ENCODE results near the gene F7. TPM values are rescaled to one million over a fixed set of nuclear protein-coding genes. Genes with fewer than 3 reads are reported as not detected.
"Not testable (repeated sequence)": the region's sequence is repeated elsewhere in the genome, so short reads cannot be mapped to it uniquely, and the experiment has no call there.

F7 gene
- total RNA-seq = 0.35 TPM
- long read RNA-seq, partial matches to known transcripts = 0 of 1 reads
- long read RNA-seq, other reads (novel, unspliced or antisense) = 1 of 1 reads

DNA sequence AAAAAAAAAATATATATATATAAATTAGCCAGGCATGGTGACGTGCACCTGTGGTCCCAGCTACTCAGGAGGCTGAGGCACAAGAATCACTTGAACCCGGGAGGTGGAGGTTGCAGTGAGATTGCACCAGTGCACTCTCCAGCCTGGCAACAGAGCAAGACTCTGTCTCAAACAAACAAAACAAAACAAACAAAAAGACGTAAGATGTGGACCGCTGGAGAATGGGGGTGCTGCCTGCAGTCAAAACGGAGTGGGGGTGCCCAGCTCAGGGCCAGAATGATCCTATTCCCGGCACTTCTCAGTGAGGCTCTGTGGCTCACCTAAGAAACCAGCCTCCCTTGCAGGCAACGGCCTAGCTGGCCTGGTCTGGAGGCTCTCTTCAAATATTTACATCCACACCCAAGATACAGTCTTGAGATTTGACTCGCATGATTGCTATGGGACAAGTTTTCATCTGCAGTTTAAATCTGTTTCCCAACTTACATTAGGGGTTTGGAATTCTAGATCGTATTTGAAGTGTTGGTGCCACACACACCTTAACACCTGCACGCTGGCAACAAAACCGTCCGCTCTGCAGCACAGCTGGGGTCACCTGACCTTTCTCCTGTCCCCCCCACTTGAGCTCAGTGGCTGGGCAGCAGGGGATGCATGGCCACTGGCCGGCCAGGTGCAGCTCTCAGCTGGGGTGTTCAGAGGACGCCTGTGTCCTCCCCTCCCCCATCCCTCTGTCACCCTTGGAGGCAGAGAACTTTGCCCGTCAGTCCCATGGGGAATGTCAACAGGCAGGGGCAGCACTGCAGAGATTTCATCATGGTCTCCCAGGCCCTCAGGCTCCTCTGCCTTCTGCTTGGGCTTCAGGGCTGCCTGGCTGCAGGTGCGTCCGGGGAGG is at the start of gene F7:
Gene F7, plus strand, starts transcription at position 760 of the 889 bp plus-strand sequence. Its CDS starts 51 bp downstream, at position 811.
- DNase-seq (ENCODE audit: low spot score) = no peak

DNA sequence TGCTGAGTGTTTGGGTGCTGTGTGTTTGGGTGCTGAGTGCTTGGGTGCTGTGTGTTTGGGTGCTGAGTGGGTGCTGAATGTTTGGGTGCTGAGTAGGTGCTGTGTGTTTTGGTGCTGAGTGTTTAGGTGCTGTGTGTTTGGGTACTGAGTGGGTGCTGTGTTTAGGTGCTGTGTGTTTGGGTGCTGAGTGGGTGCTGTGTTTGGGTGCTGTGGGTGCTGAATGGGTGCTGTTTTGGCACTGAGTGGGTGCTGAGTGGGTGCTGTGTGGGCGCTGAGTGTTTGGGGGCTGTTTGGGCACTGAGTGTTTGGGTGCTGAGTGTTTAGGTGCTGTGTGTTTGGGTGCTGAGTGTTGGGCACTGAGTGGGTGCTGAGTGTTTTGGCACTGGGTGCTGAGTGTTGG is 48.5 kb upstream of the F7 start:
- DNase-seq (ENCODE audit: low spot score) = no peak

DNA sequence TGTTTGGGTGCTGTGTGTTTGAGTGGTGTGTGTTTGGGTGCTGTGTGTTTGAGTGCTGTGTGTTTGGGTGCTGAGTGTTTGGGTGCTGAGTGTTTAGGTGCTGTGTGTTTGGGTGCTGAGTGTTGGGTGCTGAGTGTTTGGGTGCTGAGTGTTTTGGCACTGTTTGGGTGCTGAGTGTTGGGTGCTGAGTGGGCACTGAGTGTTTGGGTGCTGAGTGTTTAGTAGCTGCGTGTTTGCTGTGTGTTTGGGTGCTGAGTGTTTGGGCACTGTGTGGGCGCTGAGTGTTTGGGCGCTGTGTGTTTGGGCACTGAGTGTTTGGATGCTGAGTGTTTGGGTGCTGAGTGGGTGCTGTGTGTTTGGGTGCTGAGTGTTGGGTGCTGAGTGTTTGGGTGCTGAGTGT is 48.0 kb upstream of the F7 start:
- DNase-seq (ENCODE audit: low spot score) = not testable (repeated sequence)

DNA sequence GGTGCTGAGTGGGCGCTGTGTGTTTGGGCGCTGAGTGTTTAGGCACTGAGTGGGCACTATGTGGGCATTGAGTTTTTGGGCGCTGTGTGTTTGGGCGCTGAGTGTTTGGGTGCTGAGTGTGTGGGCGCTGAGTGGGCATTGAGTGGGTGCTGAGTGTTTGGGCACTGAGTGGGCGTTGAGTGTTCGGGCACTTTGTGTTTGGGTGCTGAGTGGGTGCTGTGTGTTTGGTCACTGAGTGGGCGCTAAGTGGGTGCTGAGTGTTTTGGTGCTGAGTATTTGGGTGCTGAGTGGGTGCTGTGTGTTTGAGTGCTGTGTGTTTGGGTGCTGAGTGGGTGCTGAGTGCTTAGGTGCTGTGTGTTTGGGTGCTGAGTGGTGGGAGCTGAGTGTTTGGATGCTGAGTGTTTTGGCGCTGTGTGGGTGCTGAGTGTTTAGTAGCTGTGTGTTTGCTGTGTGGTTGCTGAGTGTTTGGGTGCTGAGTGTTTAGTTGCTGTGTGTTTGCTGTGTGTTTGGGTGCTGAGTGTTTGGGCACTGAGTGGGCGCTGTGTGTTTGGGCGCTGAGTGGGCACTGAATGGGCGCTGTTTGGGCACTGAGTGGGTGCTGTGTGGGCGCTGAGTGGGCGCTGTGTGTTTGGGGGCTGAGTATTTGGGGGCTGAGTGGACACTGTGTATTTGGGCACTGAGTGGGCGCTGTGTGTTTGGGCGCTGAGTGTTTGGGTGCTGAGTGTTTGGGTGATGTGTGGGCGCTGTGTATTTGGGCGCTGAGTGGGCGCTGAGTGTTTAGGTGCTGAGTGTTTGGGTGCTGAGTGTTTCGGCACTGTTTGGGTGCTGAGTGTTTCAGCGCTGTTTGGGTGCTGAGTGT is 47.2 kb upstream of the F7 start:
- DNase-seq (ENCODE audit: low spot score) = no peak

DNA sequence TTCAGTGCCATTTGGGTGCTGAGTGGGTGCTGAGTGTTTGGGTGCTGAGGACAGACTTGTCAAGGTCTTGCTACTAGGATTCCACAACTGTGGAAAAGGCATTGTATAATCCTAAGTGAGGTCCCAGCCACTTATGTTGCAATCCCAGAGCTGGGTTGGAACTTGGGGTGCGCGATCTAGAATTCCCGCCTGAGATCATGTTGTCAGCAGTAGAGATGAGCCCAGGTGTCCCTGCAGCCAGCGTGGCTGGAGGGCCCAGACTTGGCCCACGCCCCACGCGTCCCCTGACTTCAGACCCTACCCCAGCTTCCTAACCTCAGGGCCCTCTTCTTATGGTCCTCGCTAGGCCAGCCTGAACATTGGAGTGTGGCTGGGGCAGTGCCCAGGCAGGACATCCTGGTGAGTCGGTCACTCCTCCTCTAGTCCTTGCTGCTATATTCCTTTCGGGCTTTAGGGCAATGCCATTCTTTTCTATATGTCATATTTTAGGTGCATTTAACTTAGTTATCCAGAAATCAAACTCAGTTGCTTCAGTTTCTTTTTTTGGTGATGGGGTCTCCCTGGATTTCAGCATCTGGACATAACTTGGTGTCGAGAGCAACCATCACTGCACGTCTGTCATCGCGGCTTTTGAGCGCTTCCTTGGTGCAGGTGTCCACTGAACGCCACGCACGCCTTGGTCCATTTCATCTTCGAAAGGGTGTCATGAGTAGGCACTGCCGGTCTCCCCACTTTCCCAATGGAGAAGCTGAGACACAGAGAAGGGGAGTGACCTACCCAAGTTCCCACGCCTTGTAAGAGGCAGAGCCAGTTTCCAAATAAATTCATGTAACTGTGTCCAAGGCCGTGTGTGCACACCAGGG is 46.4 kb upstream of the F7 start:
- no peak for DNase-seq (ENCODE audit: low spot score)

DNA sequence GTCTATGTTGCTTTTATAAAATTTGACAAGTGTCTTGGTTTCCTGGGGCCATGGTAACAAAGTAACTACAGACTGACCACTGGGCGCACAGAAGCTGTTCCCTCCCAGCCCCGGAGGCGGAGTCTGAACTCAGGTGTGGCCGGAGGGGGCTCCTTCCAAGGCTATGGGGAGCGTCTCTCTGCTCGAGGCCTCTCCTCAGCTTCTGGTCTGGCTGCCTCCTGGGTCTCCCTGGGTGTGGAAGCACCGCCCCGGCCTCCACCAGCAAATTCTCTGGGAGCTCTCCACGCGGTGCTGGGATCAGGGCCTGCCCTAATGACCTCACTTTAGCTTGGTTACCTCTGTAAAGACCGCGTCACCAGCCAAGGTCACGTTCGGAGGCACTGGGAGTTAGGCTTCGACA is 45.7 kb upstream of the F7 start:
- no peak for DNase-seq (ENCODE audit: low spot score)

DNA sequence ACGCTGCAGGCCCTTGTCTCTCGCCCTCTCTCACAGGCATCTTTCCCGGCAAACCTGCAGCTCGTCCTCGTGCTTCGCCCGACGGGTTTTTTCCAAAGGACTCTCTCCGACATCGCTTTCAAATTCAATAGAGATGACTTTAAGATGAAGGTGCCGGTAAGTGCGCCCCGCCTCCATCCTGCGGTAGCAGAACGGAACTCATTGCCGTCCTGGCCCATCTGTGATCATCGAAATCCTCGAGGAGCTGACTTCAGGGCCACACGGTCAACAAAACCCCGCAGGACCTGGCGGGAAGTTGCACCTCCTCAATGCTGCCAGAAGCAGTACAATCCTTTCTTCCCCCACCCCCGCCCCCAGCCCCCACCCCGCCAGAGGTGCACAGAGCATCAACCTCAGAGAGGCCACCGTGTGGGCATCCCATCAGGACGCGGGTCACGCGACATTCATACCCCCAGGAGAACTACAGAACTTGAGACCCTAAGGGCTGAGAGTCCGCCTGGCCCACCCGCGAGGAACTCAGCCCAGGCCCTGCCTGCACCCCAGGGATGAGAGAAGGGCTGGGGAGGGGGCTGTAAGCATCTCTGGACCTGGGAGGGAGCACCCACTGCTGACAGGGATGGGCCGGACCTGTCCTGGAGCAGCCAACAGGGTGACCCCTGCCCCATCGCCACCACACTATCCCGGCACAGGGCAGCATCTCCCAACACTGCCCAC is 44.9 kb upstream of the F7 start:
- DNase-seq (ENCODE audit: low spot score) = no peak

DNA sequence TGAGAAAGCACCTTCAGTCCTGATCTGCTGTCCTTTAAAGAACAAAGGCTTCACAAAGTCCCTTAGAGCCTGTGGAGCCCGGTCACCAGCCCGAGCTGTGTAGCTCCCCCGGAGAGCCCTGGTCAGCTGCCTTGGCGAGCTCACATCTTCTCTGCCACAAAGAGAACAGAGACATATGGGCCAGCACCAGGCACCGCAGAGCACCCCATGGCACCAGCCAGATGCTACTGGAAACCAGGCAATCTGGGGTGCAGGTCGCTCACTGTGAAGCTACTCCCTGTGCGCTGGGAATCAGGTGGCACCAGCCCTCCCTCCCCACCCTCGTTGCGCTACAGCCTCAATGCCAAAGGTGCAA is 44.3 kb upstream of the F7 start:
- no peak for DNase-seq (ENCODE audit: low spot score)

DNA sequence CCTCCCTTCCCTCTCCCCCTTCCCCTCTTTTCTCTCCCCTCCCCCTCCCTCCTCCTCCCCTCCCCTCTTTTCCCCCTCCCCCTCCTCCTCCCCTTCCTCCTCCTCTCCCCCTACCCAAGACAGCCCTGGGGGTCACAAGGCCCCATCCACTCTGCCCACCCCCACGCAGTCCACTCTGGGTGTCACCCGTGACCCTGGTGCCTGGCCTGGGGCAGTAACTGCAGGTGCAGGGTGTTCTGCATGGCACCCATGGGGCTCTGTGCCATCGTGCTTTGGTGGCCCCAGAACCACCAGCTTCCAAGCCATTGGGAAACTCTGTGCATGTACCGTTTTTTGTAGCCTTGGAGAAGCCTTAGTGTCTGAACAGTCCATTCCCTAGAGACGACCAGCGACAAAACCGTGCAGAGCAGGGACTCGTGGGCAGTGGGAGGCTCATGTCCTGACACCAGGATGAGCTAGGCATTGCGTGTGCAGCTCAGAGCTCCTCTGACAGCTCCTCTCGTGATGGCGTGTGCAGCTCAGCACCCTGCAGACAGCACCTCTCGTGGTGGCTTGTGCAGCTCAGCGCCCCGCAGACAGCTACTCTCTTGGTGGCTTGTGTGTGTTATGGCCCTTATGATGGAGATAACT is 43.7 kb upstream of the F7 start:
- no peak for DNase-seq (ENCODE audit: low spot score)

DNA sequence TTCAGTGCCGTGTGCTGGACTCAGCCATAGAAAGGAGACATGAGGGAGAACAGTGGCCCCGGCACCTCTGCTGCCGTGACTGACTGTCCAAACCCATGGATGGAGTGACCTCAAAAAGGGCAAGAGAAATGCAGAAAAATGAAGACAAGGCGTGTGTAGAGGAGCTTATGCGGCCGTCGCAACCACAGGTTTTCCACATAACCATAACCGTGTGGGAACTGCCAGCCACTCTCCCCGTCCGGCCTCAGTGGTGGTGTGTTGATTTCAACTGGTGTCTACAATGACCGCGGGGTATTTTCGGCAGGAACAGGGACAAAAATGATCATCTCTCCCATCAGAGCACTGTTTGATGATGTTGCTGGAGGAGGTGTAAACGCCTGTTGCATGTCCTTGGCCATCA is 42.9 kb upstream of the F7 start:
- DNase-seq (ENCODE audit: low spot score) = no peak

DNA sequence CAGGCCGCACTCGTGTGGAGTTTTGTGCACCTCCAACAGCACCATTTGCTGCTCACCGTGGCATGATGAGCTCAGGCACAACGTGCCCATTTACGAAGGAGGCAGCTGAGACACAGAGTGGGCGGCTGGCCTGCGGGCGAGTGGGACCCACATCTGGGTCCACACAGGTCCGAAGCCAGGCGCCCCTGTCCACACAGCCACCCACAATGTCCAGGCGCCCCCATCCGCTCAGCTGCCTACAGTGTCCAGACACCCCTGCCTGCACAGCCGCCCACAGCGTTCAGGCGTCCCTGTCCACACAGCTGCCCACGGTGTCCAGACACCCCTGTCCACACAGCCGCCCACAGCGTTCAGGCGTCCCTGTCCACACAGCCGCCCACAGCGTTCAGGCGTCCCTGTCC is 42.5 kb upstream of the F7 start:
- no peak for DNase-seq (ENCODE audit: low spot score)

DNA sequence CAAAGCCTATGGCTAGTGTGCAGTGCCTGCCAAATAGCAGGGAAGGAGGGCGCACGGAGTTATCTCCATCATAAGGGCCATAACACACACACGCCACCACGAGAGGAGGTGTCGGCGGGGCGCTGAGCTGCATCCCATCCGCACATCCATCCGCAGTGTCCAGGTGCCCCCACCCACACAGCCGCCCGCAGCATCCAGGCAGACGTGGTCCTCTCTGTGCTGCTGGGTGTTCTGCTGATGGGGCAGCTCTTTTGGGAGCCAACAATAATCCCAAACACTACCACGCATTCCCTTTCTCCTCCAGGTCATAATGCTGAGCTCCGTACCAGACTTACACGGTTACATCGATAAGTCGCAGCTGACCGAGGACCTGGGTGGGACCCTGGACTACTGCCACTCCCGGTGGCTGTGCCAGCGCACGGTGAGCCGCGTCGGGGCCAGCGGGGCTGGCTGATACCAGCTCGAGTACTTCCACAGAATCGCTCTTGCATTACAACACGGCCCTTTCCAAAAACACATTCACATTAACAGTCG is 41.5 kb upstream of the F7 start:
- no peak for DNase-seq (ENCODE audit: low spot score)

DNA sequence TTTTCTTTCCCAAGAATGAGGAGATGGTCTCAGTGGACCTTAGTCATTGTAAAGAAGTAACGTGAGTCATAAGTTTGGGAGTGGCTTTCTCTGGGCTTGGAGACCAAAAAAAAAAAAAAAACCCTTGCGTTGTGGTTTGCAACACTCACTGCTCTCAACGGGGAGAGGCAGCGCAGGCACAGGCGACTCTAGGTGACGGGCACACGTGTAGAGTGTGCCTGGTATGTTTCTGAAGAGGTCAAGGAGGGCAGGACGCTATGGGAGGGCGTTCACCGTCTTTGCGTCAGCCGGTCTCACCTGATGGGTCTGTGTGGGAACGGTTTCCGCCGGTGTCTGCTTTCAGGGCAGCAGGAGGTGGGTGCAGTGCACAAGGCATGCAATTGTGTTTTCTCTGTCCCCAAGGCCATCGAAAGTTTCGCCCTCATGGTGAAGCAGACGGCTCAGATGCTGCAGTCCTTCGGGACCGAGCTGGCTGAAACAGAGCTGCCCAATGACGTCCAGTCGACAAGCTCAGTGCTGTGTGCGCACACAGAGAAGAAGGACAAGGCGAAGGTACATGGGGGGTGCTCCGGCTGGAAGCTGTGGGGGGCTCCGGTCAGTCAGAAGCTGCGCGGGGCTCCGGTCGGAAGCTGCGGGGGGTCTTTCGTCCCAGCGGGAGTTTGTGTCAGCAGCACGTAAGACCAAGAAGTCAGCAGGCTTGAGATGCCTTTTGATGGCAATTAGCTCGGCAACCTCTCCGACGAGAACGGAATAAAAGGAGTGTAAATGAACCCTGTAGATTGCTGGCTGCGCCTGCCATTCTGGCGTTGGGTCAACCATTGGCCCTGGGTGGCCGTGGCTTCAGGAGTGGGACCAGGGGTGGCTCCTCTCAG is 40.8 kb upstream of the F7 start:
- DNase-seq (ENCODE audit: low spot score) = no peak

DNA sequence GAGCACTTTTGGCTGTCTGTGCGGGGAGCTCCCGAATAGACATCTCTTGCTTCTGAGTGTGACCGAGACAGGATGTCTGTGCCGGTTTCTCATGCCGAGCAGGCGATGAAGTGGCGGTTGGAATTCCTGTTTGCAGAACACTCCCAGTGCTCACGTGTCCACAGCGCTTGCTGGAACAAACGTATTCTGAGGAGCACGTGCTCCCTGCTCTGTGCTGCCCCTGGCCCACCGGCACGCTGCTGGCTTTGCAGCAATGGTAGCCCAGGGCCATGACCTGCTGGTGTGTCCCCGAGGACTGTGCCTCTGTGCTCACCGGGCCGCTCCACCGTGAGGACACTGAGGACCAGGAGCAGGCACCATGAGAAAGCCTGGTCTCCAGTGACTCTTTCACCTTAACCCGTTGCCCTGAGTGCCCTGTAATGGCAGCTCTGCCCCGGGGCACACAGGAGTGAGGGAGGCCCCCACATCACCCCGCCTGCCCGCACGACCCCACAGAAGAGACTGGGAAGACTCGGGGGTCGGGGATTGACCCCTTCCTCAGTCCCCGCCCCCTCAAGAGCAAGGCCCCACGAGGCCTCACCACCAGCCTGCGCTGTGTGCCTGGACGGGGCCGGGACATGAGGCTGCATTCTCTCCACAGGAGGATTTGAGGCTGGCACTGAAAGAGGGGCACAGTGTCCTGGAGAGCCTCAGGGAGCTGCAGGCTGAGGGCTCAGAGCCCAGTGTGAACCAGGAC is 40.0 kb upstream of the F7 start:
- DNase-seq (ENCODE audit: low spot score) = no peak

DNA sequence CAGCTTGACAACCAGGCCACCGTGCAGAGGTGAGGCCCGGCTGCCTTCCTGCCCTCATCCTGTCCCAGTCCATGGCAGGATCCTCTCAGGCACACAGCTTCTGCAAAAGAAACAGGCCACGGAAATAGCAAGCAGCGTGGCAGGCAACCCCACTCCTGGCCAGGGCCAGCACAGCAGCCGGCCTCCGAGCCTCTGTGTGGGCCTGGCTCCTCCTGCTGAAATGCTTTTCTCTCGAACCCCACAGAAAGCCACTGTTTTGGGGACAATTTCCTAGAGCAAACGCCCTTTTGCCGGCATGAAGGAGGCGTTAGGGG is 39.5 kb upstream of the F7 start:
- DNase-seq (ENCODE audit: low spot score) = no peak

DNA sequence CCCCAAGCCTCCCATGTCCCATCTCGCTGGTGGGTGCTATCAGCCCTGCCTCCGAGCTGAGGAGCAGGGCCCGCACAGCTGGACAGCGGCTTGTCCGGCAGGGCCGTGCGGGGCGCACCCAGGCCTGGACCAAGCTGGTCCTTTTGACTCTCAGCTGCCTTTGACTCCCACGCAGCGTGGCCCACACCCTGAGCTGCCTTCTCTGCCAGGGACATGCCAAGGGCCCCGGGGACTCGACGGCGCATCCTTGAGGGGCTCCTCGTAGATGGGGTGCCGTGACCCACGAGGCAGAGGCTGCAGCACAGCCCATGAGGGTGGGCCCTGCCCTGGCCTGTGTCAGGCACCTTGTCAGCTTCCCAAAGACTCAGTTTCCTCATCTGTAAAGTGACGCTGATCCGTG is 38.8 kb upstream of the F7 start:
- DNase-seq (ENCODE audit: low spot score) = no peak

DNA sequence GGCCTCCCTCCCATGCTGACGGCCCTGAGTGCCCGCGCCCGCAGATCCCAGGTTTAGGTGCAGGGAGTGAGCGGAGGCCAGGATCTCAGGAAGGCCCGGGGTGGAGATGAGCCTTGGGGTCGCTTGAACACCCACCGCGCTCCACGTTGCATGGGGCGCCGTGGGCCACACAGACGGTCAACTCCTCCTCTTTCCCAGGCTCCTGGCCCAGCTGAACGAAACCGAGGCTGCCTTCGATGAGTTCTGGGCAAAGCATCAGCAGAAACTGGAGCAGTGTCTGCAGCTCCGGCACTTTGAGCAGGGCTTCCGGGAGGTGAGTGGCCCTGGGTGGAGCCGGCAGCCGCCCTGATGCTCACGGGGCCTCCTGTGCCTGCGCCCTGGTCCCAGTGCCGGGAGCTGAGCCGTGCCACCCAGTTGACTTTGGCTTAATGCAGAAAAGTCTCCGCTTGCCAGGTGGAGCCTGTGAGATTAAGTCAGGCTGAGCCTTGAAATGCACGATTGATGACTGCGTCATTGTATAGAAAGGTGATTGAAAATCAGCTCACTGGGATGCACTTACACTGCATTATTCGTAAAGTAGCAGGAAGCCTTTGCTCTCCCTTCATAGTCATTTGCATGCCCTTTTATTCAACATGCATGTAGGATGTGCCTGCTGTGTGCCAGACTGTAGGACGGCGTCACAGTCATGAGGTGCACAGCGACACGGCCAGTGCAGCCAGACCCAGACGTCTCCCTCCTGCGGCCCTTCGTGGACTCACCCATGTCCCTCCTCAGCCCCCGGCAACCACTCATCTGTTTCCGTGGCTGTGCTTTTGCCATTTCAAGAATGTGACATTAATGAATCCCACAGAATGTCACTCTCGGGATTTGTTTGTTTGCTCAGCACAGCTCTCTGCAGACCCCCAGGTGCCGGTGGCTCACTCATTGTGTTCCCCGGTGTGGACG is 35.5 kb upstream of the F7 start:
- no peak for DNase-seq (ENCODE audit: low spot score)

Data from mesenteric fat pad (tissue), 1 donor.